ENCODE data around the gene UAP1.
"Not testable (repeated sequence)": the region's sequence is repeated elsewhere in the genome, so short reads cannot be mapped to it uniquely, and the experiment has no call there.

UAP1 gene

GRCh38 chr1:162565460-162565859 is 3.9 kb downstream of the UAP1 start:
- DNase-seq (ENCODE audit: low read depth), result no peak

GRCh38 chr1:162566870-162567269 is 5.3 kb downstream of the UAP1 start:
- no peak for DNase-seq (ENCODE audit: low read depth)

- DNase-seq (ENCODE audit: low read depth), result no peak
Measured at GRCh38 chr1:162568802-162569201, 7.3 kb downstream of the UAP1 start.

GRCh38 chr1:162570718-162571117 is 9.2 kb downstream of the UAP1 start:
- no peak for DNase-seq (ENCODE audit: low read depth)

- DNase-seq (ENCODE audit: low read depth), result not testable (repeated sequence)
Measured at GRCh38 chr1:162571121-162571520, 9.6 kb downstream of the UAP1 start.

- no peak for DNase-seq (ENCODE audit: low read depth)
Measured at GRCh38 chr1:162571696-162572095, 10.2 kb downstream of the UAP1 start.

- no peak for DNase-seq (ENCODE audit: low read depth)
Measured at GRCh38 chr1:162573136-162573535, 11.6 kb downstream of the UAP1 start.

GRCh38 chr1:162578071-162578700 is 16.7 kb downstream of the UAP1 start:
- no peak for DNase-seq (ENCODE audit: low read depth)

GRCh38 chr1:162578936-162579335 is 17.4 kb downstream of the UAP1 start:
- no peak for DNase-seq (ENCODE audit: low read depth)

GRCh38 chr1:162580308-162580707 is 18.8 kb downstream of the UAP1 start:
- DNase-seq (ENCODE audit: low read depth), result no peak

GRCh38 chr1:162582901-162583300 is 21.4 kb downstream of the UAP1 start:
- not testable (repeated sequence) for DNase-seq (ENCODE audit: low read depth)

GRCh38 chr1:162585101-162585500 is 23.6 kb downstream of the UAP1 start:
- DNase-seq (ENCODE audit: low read depth), result not testable (repeated sequence)

GRCh38 chr1:162587347-162587746 is 25.8 kb downstream of the UAP1 start:
- DNase-seq (ENCODE audit: low read depth), result no peak

- DNase-seq (ENCODE audit: low read depth), result no peak
Measured at GRCh38 chr1:162587761-162588260, 26.3 kb downstream of the UAP1 start.

- DNase-seq (ENCODE audit: low read depth), result no peak
Measured at GRCh38 chr1:162590101-162590500, 28.6 kb downstream of the UAP1 start.

GRCh38 chr1:162590686-162591085 is 29.2 kb downstream of the UAP1 start:
- DNase-seq (ENCODE audit: low read depth), result no peak

- DNase-seq (ENCODE audit: low read depth), result no peak
Measured at GRCh38 chr1:162596514-162597170, 35.1 kb downstream of the UAP1 start.

- DNase-seq (ENCODE audit: low read depth), result no peak
Measured at GRCh38 chr1:162599451-162599850, 37.9 kb downstream of the UAP1 start.

- DNase-seq (ENCODE audit: low read depth), result not testable (repeated sequence)
Measured at GRCh38 chr1:162603117-162603516, 41.6 kb downstream of the UAP1 start.

GRCh38 chr1:162605225-162605927 is 43.9 kb downstream of the UAP1 start:
- peak; percentile 92 for DNase-seq (ENCODE audit: low read depth)

GRCh38 chr1:162609306-162609705 is 47.8 kb downstream of the UAP1 start:
- no peak for DNase-seq (ENCODE audit: low read depth)

GRCh38 chr1:162612606-162613400 is 51.3 kb downstream of the UAP1 start:
- peak; percentile 70 for DNase-seq (ENCODE audit: low read depth)
